ENCODE data around the gene HACD4. TPM values are rescaled to one million over a fixed set of nuclear protein-coding genes. Genes with fewer than 3 reads are reported as not detected.

The HACD4 gene
- total RNA-seq, 4 donors from 2014 or later = under 0.01 to 8.7 (median 2.4) TPM

- Histone ChIP-seq H3K27me3 (no peaks in the 10 kb centered on the region), H3K9me3 (no peaks in the 10 kb centered on the region), H3K4me1 (no peaks in the 10 kb centered on the region), H3K4me3 (no peak overlapping the region), H3K36me3 (no peaks in the 10 kb centered on the region), H3K27ac (no peak overlapping the region)
- intact Hi-C loops (cut with DNase I; ENCODE audit: low total_unique reads) = no loop called here
- TF ChIP-seq POLR2A (IDR thresholded peaks at IDR 0.05) (no peak), CTCF (IDR thresholded peaks at IDR 0.05) (no peak)
- no peak for DNase-seq
Measured at GRCh38 chr9:20972684-20973083, 58.8 kb downstream of the HACD4 start.

- H3K4me1 ChIP-seq = no peaks in the 10 kb centered on the region
- H3K9me3 ChIP-seq = peaks cover 0 to 3% of the 10 kb centered on the region in 2 donors
- H3K36me3 ChIP-seq = no peaks in the 10 kb centered on the region
- intact Hi-C loops (cut with DNase I; ENCODE audit: low total_unique reads) = no loop called here
- no peaks in the 10 kb centered on the region for H3K27me3 ChIP-seq
- TF ChIP-seq CTCF (IDR thresholded peaks at IDR 0.05) = no peak
- no peak for TF ChIP-seq POLR2A (IDR thresholded peaks at IDR 0.05)
- no peak overlapping the region for H3K27ac ChIP-seq
- no peak overlapping the region for H3K4me3 ChIP-seq
- DNase-seq = no peak
Measured at GRCh38 chr9:20962536-20963225, 68.8 kb downstream of the HACD4 start.

GRCh38 chr9:20950707-20951106, 80.7 kb downstream of the HACD4 start:
- Histone ChIP-seq H3K27ac (no peak overlapping the region), H3K27me3 (no peaks in the 10 kb centered on the region), H3K9me3 (no peaks in the 10 kb centered on the region), H3K36me3 (no peaks in the 10 kb centered on the region), H3K4me1 (no peaks in the 10 kb centered on the region), H3K4me3 (no peak overlapping the region)
- DNase-seq = no peak
- no peak for TF ChIP-seq POLR2A (IDR thresholded peaks at IDR 0.05)
- TF ChIP-seq CTCF (IDR thresholded peaks at IDR 0.05) = no peak
- intact Hi-C loops (cut with DNase I; ENCODE audit: low total_unique reads) = no loop called here

Other genes with a start within 250 kb of the HACD4 start
- not detected for gene IFNB1, start 46.3 kb upstream of the HACD4 start, total RNA-seq
- not detected for gene IFNW1, start 110.2 kb upstream of the HACD4 start, total RNA-seq
- not detected for gene IFNA21, start 135.0 kb upstream of the HACD4 start, total RNA-seq
- gene IFNA4, start 155.9 kb upstream of the HACD4 start, total RNA-seq = not detected
- not detected for gene IFNA7, start 170.6 kb upstream of the HACD4 start, total RNA-seq
- gene IFNA10, start 175.5 kb upstream of the HACD4 start, total RNA-seq = not detected
- gene IFNA16, start 185.7 kb upstream of the HACD4 start, total RNA-seq = not detected
- not detected for gene IFNA17, start 196.6 kb upstream of the HACD4 start, total RNA-seq
- not detected for gene IFNA14, start 208.4 kb upstream of the HACD4 start, total RNA-seq